Spinal cord (tissue), 10 donors: Measurements from ENCODE around the gene GDPGP1. TPM values are rescaled to one million over a fixed set of nuclear protein-coding genes. Genes with fewer than 3 reads are reported as not detected.
"Not testable (repeated sequence)": the region's sequence is repeated elsewhere in the genome, so short reads cannot be mapped to it uniquely, and the experiment has no call there.

ENCODE experiments used
- DNase-seq, 6 donors: peaks; one replicate each; pipeline versions ENCODE4 v3.0.0 to v3.0.0-alpha.2; 2013 to 2015; ENCODE audit warnings: low spot score in 6 of 6, low read depth in 4 of 6
- H3K27ac ChIP-seq: one replicate; pipeline ENCODE4 v1.5.1; 2013; ENCODE audit warnings: low read depth, low read length, control low read depth
- H3K27me3 ChIP-seq: one replicate; pipeline ENCODE4 v1.6.1; 2013; ENCODE audit warnings: low read length; ENCODE audit not compliant: control insufficient read depth, insufficient read depth
- H3K36me3 ChIP-seq: one replicate; pipeline ENCODE4 v1.6.1; 2013; ENCODE audit warnings: low read length; ENCODE audit not compliant: control insufficient read depth, insufficient read depth
- H3K4me1 ChIP-seq: one replicate; pipeline ENCODE4 v1.6.1; 2013; ENCODE audit warnings: low read length; ENCODE audit not compliant: control insufficient read depth, insufficient read depth
- H3K4me3 ChIP-seq: one replicate; pipeline ENCODE4 v1.5.1; 2013; ENCODE audit warnings: low read depth, low read length, control low read depth
- H3K9me3 ChIP-seq: one replicate; pipeline ENCODE4 v1.6.1; 2013; ENCODE audit warnings: low read length; ENCODE audit not compliant: control insufficient read depth, insufficient read depth
- WGBS: methylation state at CpG from one replicate; pipeline ENCODE4 v1.1.5; 2013; ENCODE audit warnings: missing lambda C conversion rate; ENCODE audit not compliant: insufficient coverage; 5-methylcytosine and 5-hydroxymethylcytosine counted together
- polyA plus RNA-seq, 2 donors: library from polyadenylated mRNA; unstranded; fragments of 120-200 nt; gene quantifications; one replicate each; pipeline ENCODE4 v1.2.1, GENCODE V29; 2013; ENCODE audit not compliant: insufficient read length in 2 of 2
- total RNA-seq, 2 donors: library from RNA; depleted of rRNA in 1 of 2; stranded (reverse); fragments of 120-200 nt in 1 of 2; fragments of >200 nt in 1 of 2; gene quantifications; one replicate each; pipeline versions ENCODE4 v1.2.3 to v1.2.4, GENCODE V29; 2013 to 2014
- donor health status: healthy.

GDPGP1 gene
- total and polyA plus RNA-seq, 4 donors: 3.7 to 7.8 (median 6.7) TPM

DNA sequence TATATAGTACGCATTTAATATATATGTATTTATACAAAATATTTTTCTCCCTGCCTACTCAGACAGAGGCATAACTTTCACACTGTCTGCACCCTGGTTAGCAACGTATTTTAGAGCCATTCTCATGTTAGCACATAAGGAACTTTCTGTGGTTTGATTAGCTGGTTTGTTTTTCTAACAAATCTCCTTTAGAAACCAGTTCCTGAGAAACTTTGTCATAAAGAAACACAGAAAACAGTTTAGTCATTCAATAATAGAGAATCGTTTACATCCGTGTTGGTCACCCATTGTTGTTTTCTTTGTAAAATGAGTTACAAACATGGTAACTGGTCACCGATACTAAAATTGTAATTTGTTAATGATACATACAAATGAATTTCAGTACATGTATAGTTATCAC is 25.5 kb downstream of the GDPGP1 start:
- no peaks in the 10 kb centered on the region for H3K36me3 ChIP-seq
- WGBS: no CpG with 5 or more reads among the region's 5 CpGs

DNA sequence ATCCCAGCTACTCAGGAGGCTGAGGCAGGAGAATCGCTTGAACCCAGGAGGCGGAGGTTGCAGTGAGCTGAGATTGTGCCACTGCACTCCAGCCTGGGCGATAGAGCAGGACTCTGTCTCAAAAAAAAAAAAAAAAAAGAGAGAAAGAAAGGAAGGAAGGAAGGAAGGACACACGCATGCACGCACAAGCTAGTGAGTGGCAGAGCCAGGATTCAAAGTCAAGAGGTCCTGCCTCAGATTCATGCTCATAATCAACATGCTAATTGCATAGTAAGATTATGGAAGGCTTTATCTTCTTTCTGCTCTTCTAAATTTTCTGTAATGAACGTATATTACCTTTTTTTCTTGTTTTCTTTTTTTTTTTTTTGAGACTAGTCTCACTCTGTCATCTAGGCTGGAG is 26.7 kb downstream of the GDPGP1 start:
- not testable (repeated sequence) for H3K36me3 ChIP-seq, DNase-seq, H3K27me3 ChIP-seq, H3K27ac ChIP-seq, H3K4me3 ChIP-seq, H3K9me3 ChIP-seq, H3K4me1 ChIP-seq
- WGBS: no CpG with 5 or more reads among the region's 6 CpGs

More for the DNA sequence above, 25.5 kb downstream of the GDPGP1 start:
- Histone ChIP-seq H3K9me3 (no peaks in the 10 kb centered on the region), H3K4me1 (peaks cover 1% of the 10 kb centered on the region), H3K4me3 (no peak overlapping the region), H3K27me3 (no peaks in the 10 kb centered on the region), H3K27ac (no peak overlapping the region)
- DNase-seq: no peak

DNA sequence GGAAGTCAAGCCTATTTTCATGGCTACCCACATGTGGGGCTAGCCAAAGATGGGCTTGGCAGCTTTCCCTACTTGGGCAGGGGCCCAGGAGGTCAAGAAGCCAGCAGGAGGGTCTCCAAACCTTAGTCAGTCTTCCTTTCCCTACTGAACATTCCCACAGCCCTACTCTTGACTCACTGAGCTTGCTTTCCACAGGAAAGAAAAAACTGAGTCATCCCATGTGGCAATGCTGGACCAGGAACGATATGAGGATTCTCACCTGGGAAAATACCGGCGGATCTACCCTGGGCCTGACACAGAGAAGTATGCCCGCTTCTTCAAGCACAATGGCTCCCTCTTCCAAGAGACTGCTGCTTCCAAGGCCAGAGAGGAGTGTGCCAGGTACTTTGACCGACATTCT is 27.8 kb downstream of the GDPGP1 start:
- Histone ChIP-seq H3K4me3 (no peak overlapping the region), H3K27me3 (no peaks in the 10 kb centered on the region), H3K27ac (no peak overlapping the region), H3K9me3 (no peaks in the 10 kb centered on the region), H3K36me3 (no peaks in the 10 kb centered on the region), H3K4me1 (peaks cover 15% of the 10 kb centered on the region)
- 89% methylated on average over 5 of the region's 5 CpGs for WGBS
- no peak for DNase-seq

DNA sequence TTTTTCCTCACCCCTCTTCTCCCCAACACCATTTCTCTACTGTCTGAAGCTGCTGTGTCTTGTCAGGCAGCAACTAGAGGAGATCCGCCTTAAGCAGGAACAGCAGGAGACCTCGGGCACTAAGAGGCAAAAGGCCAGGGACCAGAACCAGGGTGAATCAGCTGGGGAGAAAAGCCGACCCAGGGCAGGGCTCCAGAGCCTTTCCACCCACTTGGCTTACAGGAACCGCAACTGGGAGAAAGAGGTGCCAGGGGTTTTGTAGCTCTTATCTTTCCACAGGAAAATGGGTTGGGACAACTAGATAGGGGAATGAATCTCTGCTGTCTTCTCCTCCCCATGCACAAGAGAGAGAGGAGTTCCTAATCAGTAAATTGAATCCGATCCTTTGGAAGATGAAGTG is 28.4 kb downstream of the GDPGP1 start:
- Histone ChIP-seq H3K27ac (no peak overlapping the region), H3K9me3 (no peaks in the 10 kb centered on the region), H3K36me3 (no peaks in the 10 kb centered on the region), H3K27me3 (no peaks in the 10 kb centered on the region), H3K4me1 (peaks cover 21% of the 10 kb centered on the region), H3K4me3 (no peak overlapping the region)
- DNase-seq: no peak
- 67% methylated on average over 1 of the region's 5 CpGs for WGBS

DNA sequence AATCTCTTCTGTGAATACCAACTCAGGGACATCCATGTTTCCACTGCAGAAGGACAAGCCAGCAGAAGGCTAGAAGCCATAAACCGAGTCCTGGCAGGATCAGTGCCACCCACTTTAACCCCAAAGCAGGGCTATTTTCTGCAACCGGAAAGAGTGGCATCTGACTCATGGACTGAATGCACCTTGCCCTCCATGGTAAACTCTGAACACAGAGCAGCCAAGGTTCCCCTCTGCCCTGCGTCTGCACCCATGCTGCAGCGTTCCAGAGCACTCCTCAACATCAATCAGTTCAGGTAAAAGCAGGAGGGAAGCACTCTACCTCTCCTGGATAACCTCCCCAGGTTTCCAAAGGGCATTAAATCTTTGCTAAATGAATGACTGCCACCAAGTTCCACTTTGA is 30.7 kb downstream of the GDPGP1 start:
- H3K4me1 ChIP-seq: peaks cover 32% of the 10 kb centered on the region
- peaks cover 4% of the 10 kb centered on the region for H3K36me3 ChIP-seq
- 71% methylated on average over 4 of the region's 4 CpGs for WGBS
- no peak for DNase-seq
- H3K9me3 ChIP-seq: no peaks in the 10 kb centered on the region
- no peaks in the 10 kb centered on the region for H3K27me3 ChIP-seq
- peak overlapping the region; percentile 97 for H3K27ac ChIP-seq
- peak overlapping the region; percentile 89 for H3K4me3 ChIP-seq

DNA sequence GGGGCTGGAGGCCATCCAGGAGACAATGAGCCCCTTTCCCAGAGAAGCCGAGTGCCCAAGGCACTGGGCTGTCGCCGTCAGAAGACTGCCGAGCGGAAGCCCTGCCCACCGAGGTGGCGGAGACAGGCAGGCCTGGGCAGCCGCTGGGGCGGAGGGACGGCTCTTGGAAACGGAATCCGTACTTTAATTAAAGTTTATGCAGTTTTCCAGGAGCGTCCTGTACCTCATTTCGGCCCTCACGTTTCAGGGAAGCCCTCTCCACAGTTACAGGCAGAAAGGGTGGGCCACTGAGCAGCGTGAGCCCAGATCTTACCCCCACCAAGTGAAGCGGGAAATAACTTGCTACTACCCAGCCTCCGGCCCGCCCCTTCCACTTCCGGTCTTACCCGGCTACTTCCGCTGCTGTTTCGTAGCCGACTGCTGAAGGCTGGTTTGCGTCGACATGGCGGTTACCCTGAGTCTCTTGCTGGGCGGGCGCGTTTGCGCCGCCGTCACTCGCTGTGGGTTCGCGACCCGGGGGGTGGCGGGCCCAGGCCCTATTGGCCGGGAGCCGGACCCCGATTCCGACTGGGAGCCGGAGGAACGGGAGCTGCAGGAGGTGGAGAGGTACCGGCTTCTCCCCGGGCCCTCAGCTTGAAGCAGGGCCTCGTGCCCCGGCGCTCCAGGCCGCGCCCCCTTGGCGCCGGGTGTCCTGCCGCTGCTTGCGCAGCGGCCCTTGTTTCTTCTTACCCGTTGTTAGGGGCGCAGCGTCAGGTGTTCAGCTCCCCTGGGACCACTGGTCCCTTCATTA is 31.5 kb downstream of the GDPGP1 start, which contains the start of gene NGRN:
Gene NGRN, plus strand, starts transcription at position 402 of the 790 bp plus-strand sequence. Its CDS starts 41 bp downstream, at position 443.
- peak; percentile 79 to 98 (median 88) for DNase-seq
- under 1% methylated on average over 59 of the region's 59 CpGs for WGBS
- Histone ChIP-seq H3K36me3 (peaks cover 4% of the 10 kb centered on the region), H3K4me1 (peaks cover 32% of the 10 kb centered on the region), H3K27me3 (no peaks in the 10 kb centered on the region), H3K4me3 (peak within 1 kb of the TSS; percentile 89), H3K9me3 (no peaks in the 10 kb centered on the region), H3K27ac (peak within 1 kb of the TSS; percentile 97)

DNA sequence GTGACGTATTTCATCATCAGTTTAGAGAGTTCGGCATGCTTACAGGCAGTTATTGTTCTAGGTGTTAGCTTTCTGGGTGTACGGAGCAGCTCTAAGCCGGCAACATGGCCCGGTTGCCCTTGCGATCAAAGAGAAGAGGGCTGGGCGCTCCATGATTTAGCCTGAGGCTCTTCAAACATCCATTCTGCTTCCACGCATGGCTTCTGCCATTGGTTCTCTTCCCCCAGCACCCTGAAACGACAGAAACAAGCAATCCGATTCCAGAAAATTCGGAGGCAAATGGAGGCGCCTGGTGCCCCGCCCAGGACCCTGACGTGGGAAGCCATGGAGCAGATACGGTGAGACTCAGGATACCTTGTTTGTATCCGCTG is 32.0 kb downstream of the GDPGP1 start:
- Histone ChIP-seq H3K36me3 (peaks cover 7% of the 10 kb centered on the region), H3K9me3 (no peaks in the 10 kb centered on the region), H3K4me3 (peak overlapping the region; percentile 89), H3K4me1 (peaks cover 32% of the 10 kb centered on the region), H3K27ac (peak overlapping the region; percentile 97), H3K27me3 (no peaks in the 10 kb centered on the region)
- WGBS: 0% methylated on average over 14 of the region's 16 CpGs
- DNase-seq: peak in 3 of 6 donors; percentile 68 to 85 (median 75)

DNA sequence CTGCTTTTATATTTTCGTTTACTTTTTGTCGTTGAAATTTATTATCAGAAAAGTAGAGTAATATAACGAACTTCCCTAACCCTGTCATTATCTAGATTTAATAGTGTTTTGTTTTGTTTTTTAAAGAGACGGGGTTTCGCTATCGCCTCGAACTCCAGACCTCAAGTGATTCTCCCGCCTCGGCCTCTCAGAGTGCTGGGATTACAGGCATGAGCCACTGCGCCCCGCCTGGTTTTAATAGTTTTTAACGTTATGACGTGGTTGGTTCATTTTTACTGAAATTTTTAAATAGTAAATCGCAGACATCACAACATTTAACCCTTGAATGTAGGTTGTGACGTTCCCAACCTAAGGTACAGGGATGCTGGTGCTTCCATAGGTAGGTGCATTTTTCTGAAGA is 32.5 kb downstream of the GDPGP1 start:
- Histone ChIP-seq H3K4me1 (peaks cover 32% of the 10 kb centered on the region), H3K27ac (peak overlapping the region; percentile 97), H3K36me3 (peaks cover 11% of the 10 kb centered on the region), H3K9me3 (no peaks in the 10 kb centered on the region), H3K27me3 (no peaks in the 10 kb centered on the region), H3K4me3 (peak overlapping the region; percentile 89)
- DNase-seq: peak in 1 of 6 donors; percentile 30
- no CpG with 5 or more reads among the region's 15 CpGs for WGBS

DNA sequence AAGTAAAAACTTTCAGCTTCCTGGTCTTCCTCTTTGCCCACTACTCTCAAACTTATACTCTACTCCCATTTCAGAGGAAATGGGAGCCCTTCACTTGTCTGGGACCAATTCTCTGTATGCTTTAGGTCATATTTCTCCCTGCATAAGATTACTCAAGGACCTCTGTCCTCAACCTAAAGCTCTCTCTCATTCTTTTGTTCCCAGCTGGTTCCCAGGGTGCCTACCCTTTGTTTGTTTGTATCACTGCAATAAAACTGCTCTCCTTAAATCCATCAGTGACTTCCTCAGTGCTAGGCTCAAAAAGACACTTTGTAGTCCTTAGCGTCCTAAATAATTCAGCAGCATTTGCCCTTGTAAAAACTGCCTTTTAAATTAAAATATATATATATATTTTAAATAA is 34.4 kb downstream of the GDPGP1 start:
- DNase-seq: peak in 1 of 6 donors; percentile 11
- Histone ChIP-seq H3K27me3 (no peaks in the 10 kb centered on the region), H3K9me3 (no peaks in the 10 kb centered on the region), H3K4me3 (no peak overlapping the region), H3K27ac (no peak overlapping the region), H3K36me3 (peaks cover 21% of the 10 kb centered on the region), H3K4me1 (peaks cover 32% of the 10 kb centered on the region)
- WGBS: no CpG with 5 or more reads among the region's 1 CpG
